ENCODE results near the gene ENOX1. TPM values are rescaled to one million over a fixed set of nuclear protein-coding genes. Genes with fewer than 3 reads are reported as not detected.

Gene ENOX1
- polyA plus RNA-seq, 3 donors, result 0.04 TPM; not detected in 2

DNA sequence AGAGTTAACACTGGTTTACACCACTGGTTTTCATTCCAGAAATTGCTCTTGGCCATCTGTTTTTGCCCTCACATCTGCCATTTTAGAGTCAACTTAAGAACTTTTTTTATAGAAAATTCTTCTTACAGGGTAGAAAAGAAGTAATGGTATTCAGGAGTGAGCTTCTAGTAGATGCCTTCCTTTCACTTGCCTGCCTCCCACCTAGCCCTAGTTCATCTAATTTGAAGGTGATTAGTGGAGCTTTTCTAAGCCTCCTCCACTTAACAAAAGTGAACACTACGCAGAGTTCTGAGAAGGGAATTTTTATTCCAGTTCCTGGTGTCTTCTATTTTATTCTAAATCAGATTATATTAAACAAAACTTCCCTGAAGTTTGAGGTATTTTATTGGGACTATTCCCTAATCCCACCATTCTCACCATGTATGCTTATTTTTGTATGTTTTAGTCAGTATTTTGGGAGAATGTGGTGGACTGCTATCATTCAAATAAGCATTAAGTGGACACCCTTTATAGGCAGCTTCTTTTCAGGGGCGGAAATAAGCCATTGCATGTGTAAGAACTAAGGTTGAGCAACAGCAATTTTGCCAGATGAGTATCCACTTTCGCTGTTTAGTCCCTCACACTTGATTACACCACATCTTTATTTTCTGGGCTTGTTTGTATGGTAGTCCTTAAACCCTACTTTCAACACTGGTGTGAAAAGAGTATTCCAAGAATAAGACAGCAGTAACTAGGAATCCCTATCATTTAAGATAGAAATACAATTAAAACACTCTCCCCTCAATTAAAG is 156.9 kb downstream of the ENOX1 start:
- no peak overlapping the region for H3K27ac Mint-ChIP-seq
- H3K27ac ChIP-seq (ENCODE audit: low read depth in 1 of 2, low read length in 2 of 2), result no peak overlapping the region
- WGBS (ENCODE audit: insufficient coverage), result 67% methylated on average over 1 of the region's 3 CpGs
- no peak overlapping the region for H3K4me3 Mint-ChIP-seq
- H3K9ac ChIP-seq (ENCODE audit: insufficient read depth, low read length, poor library complexity, severe bottlenecking), result no peak overlapping the region
- H3K4me1 Mint-ChIP-seq, result no peaks in the 10 kb centered on the region
- no peaks in the 10 kb centered on the region for H3K9me3 ChIP-seq (replicated peaks in 1 of 2; ENCODE audit: control insufficient read depth in 1 of 2, insufficient read depth in 1 of 2, low read length in 2 of 2)
- intact Hi-C loops (cut with micrococcal nuclease), result no loop called here
- H3K79me2 ChIP-seq (ENCODE audit: insufficient read depth, low read length), result no peaks in the 10 kb centered on the region
- TF ChIP-seq CTCF (IDR thresholded peaks at IDR 0.05), result no peak
- H3K4me3 ChIP-seq (replicated peaks in 1 of 3; ENCODE audit: low read depth in 2 of 3, low read length in 3 of 3), result no peak overlapping the region
- no peaks in the 10 kb centered on the region for H3K36me3 Mint-ChIP-seq
- H3K27me3 ChIP-seq (ENCODE audit: control insufficient read depth in 2 of 2, insufficient read depth in 2 of 2, low read length in 2 of 2), result no peaks in the 10 kb centered on the region
- no peak for DNase-seq
- H3K4me1 ChIP-seq (ENCODE audit: control insufficient read depth in 1 of 2, insufficient read depth in 2 of 2, low read length in 2 of 2), result no peaks in the 10 kb centered on the region
- no peaks in the 10 kb centered on the region for H4K20me1 ChIP-seq (ENCODE audit: insufficient read depth, low read length)
- H3K27me3 Mint-ChIP-seq (ENCODE audit: low read depth in 3 of 3), result peaks cover 0 to 2% (median 0%) of the 10 kb centered on the region in 3 donors
- no peaks in the 10 kb centered on the region for H3K36me3 ChIP-seq (replicated peaks in 1 of 2; ENCODE audit: control insufficient read depth in 1 of 2, insufficient read depth in 2 of 2, low read length in 2 of 2)
- H3K4me2 ChIP-seq (replicated peaks; ENCODE audit: extremely low read depth, low read length, poor library complexity, severe bottlenecking), result no peak overlapping the region
- peaks cover 0 to 3% (median 0%) of the 10 kb centered on the region in 7 donors for H3K9me3 Mint-ChIP-seq
- H2AFZ ChIP-seq (ENCODE audit: insufficient read depth, low read depth, low read length, poor library complexity, severe bottlenecking), result no peak overlapping the region

DNA sequence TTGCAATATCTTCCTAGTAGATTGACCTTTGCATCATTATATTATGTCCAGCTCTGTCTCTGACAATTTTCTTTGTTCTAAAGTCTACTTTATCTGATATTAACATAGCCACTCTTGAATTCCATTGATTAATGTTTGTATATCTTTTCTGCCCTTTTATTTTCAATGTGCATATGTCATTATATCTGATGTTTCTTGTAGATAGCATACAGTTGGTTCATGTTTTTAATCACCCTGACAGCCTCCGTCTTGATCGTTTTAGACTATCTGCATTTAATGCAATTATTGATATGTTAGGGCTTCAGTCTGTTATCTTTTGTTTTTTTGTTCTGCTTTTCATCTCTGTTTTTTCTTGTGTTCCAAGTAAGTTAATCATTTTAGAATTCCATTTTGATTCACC is 159.8 kb downstream of the ENOX1 start:
- Mint-ChIP-seq H3K4me1 (no peaks in the 10 kb centered on the region), H3K36me3 (no peaks in the 10 kb centered on the region), H3K27me3 (ENCODE audit: low read depth in 3 of 3) (peaks cover 0 to 2% (median 0%) of the 10 kb centered on the region in 3 donors), H3K4me3 (no peak overlapping the region), H3K27ac (no peak overlapping the region), H3K9me3 (peaks cover 4 to 19% (median 12%) of the 10 kb centered on the region in 7 donors)
- Histone ChIP-seq H3K4me1 (ENCODE audit: control insufficient read depth in 1 of 2, insufficient read depth in 2 of 2, low read length in 2 of 2) (no peaks in the 10 kb centered on the region), H3K36me3 (replicated peaks in 1 of 2; ENCODE audit: control insufficient read depth in 1 of 2, insufficient read depth in 2 of 2, low read length in 2 of 2) (no peaks in the 10 kb centered on the region), H3K27ac (ENCODE audit: low read depth in 1 of 2, low read length in 2 of 2) (no peak overlapping the region), H3K27me3 (ENCODE audit: control insufficient read depth in 2 of 2, insufficient read depth in 2 of 2, low read length in 2 of 2) (no peaks in the 10 kb centered on the region), H3K9me3 (replicated peaks in 1 of 2; ENCODE audit: control insufficient read depth in 1 of 2, insufficient read depth in 1 of 2, low read length in 2 of 2) (peaks cover 5 to 14% of the 10 kb centered on the region in 2 donors), H3K4me3 (replicated peaks in 1 of 3; ENCODE audit: low read depth in 2 of 3, low read length in 3 of 3) (no peak overlapping the region), H2AFZ (ENCODE audit: insufficient read depth, low read depth, low read length, poor library complexity, severe bottlenecking) (no peak overlapping the region), H3K79me2 (ENCODE audit: insufficient read depth, low read length) (no peaks in the 10 kb centered on the region), H3K9ac (ENCODE audit: insufficient read depth, low read length, poor library complexity, severe bottlenecking) (no peak overlapping the region), H4K20me1 (ENCODE audit: insufficient read depth, low read length) (no peaks in the 10 kb centered on the region), H3K4me2 (replicated peaks; ENCODE audit: extremely low read depth, low read length, poor library complexity, severe bottlenecking) (no peak overlapping the region)
- no peak for TF ChIP-seq CTCF (IDR thresholded peaks at IDR 0.05)
- DNase-seq, result no peak
- no CpG with 5 or more reads among the region's 2 CpGs for WGBS (ENCODE audit: insufficient coverage)
- intact Hi-C loops (cut with micrococcal nuclease), result no loop called here
